ENCODE measurements around the gene GRM7.

GRM7 gene

GRCh38 chr3:6971933-6972332 lies 111.0 kb downstream of the GRM7 start:
- DNase-seq (ENCODE audit: low read depth): no peak

GRCh38 chr3:6985848-6986247 lies 124.9 kb downstream of the GRM7 start:
- DNase-seq (ENCODE audit: low read depth): no peak

GRCh38 chr3:6989608-6990291 lies 128.8 kb downstream of the GRM7 start:
- no peak for DNase-seq (ENCODE audit: low read depth)

- DNase-seq (ENCODE audit: low read depth): no peak
Measured at GRCh38 chr3:6994081-6994668, 133.3 kb downstream of the GRM7 start.

GRCh38 chr3:7000501-7000900 lies 139.6 kb downstream of the GRM7 start:
- DNase-seq (ENCODE audit: low read depth): no peak

GRCh38 chr3:7001370-7001769 lies 140.5 kb downstream of the GRM7 start:
- no peak for DNase-seq (ENCODE audit: low read depth)

DNA sequence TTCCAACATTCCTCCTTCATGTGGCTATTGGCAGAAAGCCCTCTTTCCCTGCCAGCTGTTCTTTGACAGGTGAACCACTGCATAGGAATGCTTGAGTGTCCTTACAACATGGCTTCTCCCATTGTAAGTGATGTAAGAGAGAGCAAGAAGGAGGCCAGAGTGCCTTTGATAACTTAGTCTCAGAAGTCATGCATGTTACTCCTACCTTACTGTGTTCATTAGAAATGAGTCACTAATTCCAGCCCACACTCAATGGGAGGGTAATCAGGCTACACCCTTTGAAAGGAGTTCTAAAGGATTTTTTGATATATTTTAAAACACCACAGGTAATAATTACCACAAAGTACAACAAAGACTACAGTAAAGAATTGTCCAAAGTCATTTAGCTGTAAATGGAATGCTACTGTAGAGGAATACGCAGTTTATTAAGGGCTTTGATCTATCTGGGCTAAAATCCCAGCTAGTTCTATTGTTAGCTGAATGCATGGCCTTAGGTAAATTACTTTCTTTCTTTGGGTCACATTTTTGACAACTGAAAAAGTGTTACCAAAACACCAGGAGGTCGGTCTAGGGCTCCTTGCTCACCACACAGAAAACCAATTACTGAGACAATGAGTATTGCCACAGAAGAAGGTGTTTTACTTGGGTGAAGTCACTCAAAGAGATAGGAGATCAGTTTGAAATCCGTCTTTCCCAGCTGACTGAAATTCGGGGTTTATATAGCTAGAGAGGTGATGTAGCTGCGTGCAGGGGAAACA lies 154.9 kb downstream of the GRM7 start:
- DNase-seq (ENCODE audit: low read depth): no peak

- no peak for DNase-seq (ENCODE audit: low read depth)
Measured at GRCh38 chr3:7025581-7026300, 164.8 kb downstream of the GRM7 start.

GRCh38 chr3:7029562-7029961 lies 168.6 kb downstream of the GRM7 start:
- DNase-seq (ENCODE audit: low read depth): no peak

DNA sequence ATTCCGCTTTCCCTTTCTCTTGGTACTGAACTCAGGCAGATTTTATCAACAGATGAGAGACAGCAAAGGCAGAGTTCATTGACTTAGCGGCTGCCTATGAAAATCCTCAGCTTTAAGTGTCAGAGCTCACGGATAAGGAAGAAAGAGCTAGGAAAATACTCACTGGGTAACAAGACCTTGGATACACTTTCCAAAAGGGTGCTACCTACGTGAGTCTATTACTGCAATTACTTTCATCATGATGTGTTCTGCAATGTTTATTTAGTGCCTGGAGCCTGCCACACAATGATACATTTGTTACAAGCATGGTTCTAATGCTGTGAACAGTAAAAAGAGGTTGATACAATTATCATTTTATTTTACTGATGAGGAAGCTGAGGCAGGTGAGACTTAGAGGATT lies 177.5 kb downstream of the GRM7 start:
- DNase-seq (ENCODE audit: low read depth): no peak

GRCh38 chr3:7062714-7063113 lies 201.8 kb downstream of the GRM7 start:
- no peak for DNase-seq (ENCODE audit: low read depth)

- DNase-seq (ENCODE audit: low read depth): no peak
Measured at GRCh38 chr3:7070461-7070860, 209.5 kb downstream of the GRM7 start.

- no peak for DNase-seq (ENCODE audit: low read depth)
Measured at GRCh38 chr3:7074217-7074616, 213.3 kb downstream of the GRM7 start.

- DNase-seq (ENCODE audit: low read depth): no peak
Measured at GRCh38 chr3:7075117-7075516, 214.2 kb downstream of the GRM7 start.

DNA sequence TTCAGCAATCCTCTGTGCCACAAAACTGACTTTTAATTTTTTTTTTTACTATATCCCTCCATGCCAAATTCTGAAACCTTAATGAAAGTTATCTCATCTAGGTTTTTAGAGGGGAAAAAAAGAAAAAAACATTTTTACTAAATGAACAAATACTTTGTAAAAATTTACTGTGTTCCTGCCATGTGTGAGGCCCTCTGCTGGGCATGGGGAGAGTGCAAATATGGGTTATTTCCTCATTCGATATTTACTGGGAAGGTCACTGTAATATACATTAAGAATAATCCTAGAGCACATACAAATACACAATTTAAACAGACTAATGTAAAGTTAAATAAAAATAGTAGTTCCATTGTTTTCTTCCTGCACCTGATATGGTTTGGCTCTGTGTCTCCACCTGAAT lies 215.0 kb downstream of the GRM7 start:
- DNase-seq (ENCODE audit: low read depth): no peak

DNA sequence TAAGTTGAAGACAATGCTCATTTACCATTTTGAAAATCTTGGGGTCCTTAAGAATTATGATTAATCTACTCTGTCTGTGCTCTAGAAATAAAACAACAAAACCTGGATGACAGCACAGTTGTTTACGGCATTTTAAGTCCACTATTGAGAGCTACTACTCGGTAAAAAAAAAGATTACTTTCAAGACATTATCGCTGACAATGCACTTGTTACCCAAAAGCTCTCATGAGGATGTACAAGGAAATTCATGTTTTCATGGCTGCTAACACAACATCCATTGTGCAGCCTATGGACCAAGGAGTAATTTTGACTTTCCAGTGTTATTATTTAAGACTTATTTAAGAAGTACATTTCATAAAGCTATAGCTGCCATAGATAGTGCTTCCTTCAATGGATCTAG lies 221.3 kb downstream of the GRM7 start:
- DNase-seq (ENCODE audit: low read depth): no peak

DNA sequence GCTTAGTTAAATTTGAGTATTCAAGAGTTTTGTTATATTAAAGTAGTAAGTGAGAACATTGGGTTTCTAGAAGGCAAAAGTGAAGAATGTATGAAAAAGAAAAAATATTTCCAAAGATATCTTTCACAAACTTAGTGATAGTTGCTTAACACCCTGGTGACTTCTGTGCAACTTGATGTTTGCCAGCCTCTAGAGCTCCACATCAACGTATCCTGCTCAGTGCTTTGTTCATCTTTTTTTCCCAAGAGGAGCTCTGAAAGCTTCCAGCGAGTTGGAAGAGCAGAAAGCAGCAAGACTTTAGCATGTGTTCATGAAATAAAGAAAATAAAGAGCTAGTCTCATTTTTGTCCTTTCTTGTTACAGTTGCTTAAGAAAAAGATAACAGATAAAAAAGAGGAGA lies 225.5 kb downstream of the GRM7 start:
- DNase-seq (ENCODE audit: low read depth): no peak

DNA sequence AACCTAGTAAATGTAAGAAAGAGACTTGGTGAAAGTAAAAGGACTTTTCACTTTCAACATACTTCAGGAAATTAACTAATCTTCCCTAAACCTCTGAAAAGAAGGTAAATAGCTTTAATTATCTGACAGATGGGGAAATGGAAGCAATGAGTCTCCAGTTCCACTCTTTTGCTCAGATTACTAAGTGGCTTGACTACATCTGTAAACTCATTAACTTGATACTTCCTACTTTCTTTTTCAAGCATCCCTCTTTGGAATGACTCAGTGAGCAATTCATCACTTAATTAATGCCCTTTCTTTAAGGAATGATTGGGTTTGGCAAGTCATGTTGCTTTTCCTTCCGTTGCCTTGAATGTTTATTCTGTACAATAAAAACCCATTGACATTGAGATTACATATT lies 234.2 kb downstream of the GRM7 start:
- DNase-seq (ENCODE audit: low read depth): no peak

DNA sequence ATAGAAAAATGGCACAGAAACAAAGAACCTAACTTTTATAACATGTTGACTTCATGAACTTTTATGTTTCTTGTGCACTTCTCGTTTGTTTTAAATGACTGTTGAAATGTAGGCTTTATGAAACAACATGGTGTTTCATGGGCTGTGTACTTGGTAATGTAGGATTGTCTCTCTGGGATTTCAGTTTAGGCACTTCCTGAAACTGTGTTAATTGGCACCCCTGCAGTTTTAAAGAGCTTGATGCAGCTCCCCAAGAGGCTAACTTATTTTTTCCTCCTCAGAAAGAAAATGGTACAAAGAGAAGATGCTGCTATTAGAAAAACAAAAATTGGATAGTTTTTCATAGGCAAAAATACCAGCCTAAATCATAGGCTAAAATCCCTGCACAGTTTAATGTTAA lies 239.2 kb downstream of the GRM7 start:
- no peak for DNase-seq (ENCODE audit: low read depth)

DNA sequence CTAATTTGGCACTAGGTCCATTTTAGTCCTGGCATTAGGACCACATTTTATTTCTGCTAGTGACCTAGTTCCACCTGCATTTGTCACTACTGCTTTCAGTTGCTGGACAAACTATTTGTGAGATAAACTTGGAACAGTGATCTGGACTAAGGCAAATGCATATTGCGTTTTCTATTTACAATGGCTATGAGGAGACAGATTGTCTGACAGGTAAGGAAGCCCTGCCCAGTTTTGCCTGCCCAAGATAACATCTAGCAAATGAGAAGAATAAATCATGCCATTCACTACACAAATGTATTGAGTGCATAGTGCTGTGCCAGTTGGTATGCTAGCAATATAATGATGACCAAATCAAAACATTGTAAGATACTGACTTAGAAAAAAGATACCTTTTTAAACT lies 245.7 kb downstream of the GRM7 start:
- DNase-seq (ENCODE audit: low read depth): no peak

- no peak for DNase-seq (ENCODE audit: low read depth)
Measured at GRCh38 chr3:7112523-7113056, 251.7 kb downstream of the GRM7 start.

- DNase-seq (ENCODE audit: low read depth): no peak
Measured at GRCh38 chr3:7144697-7145308, 283.9 kb downstream of the GRM7 start.

Data from stromal cell of bone marrow (primary cell).